Stimulated activated CD8-positive, alpha-beta memory T cell treated with anti-CD3 and anti-CD28 coated beads, Interleukin-15, amount 100 ng/mL, for 4 hours (primary cell): Measurements from ENCODE around the gene NR1H2.

ENCODE experiments used
- DNase-seq, 2 donors: peaks; one replicate each; pipeline ENCODE4 v3.0.0-alpha.2; 2020; ENCODE audit warnings: low read depth in 2 of 2

Gene NR1H2

GRCh38 chr19:50422397-50423278 is 46.4 kb downstream of the NR1H2 start:
- DNase-seq = no peak

DNA sequence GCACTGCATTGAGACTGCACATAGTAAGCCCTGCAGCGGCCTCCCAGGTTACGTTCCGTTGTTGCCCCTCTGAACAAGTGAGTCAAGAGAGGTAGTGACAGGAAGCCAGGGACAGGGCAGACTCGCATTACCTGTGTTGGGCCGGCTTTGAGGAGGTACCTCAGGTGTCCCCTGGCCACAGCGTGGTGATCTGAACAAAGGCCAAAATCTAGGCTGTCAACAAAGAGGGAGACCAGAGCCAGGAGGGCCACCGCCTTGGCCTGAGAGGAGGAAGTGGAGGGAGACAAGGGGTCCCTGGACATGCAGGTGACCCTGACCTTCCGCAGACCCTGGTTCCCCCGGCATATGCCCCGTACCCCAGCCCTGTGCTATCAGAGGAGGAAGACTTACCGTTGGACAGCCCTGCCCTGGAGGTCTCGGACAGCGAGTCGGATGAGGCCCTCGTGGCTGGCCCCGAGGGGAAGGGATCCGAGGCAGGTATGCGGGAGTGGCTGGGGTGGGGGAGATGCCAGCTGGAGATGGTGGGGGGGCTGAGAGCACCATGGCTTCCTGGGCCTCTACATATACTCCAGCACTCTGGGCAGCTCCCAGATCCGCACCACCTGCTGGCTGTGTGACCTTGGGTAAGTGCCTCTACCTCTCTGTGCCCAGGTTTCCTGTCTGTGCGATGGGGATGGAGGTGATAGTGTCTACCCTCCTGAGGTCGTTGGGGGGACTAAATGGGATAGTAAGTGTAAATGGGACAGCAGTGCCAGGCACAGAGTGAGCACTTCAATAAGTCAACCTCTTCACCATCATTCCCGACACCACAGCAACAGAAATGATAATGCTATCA is 47.2 kb downstream of the NR1H2 start:
- DNase-seq = no peak

DNA sequence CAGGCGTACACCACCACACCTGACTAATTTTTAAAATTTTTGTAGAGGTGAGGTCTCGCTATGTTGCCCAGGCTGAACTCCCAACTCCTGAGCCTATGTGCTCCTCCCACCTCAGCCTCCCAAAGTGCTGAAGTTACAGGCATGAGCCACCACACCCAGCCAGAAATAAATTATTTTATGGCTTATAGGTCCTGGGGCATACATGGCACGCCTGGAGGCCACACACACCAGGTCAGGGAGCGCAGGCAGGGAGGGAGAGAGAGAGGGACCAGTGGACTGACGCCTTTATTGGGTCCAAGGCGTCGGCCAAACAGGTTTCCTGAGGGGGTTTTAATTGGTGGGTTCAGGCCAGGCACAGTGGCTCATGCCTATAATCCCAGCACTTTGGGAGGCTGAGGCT is 49.3 kb downstream of the NR1H2 start:
- no peak for DNase-seq

- DNase-seq = no peak
These were observed 51.2 kb downstream of the NR1H2 start for GRCh38 chr19:50427318-50427925.

DNA sequence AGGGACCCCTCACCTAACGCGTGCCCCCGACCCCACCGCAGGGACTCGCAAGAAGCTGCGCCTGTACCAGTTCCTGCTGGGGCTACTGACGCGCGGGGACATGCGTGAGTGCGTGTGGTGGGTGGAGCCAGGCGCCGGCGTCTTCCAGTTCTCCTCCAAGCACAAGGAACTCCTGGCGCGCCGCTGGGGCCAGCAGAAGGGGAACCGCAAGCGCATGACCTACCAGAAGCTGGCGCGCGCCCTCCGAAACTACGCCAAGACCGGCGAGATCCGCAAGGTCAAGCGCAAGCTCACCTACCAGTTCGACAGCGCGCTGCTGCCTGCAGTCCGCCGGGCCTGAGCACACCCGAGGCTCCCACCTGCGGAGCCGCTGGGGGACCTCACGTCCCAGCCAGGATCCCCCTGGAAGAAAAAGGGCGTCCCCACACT is 51.8 kb downstream of the NR1H2 start:
- DNase-seq = no peak

- no peak for DNase-seq
These were observed 52.7 kb downstream of the NR1H2 start for GRCh38 chr19:50428772-50429463.

GRCh38 chr19:50430888-50431342 is 54.7 kb downstream of the NR1H2 start:
- DNase-seq = no peak

DNA sequence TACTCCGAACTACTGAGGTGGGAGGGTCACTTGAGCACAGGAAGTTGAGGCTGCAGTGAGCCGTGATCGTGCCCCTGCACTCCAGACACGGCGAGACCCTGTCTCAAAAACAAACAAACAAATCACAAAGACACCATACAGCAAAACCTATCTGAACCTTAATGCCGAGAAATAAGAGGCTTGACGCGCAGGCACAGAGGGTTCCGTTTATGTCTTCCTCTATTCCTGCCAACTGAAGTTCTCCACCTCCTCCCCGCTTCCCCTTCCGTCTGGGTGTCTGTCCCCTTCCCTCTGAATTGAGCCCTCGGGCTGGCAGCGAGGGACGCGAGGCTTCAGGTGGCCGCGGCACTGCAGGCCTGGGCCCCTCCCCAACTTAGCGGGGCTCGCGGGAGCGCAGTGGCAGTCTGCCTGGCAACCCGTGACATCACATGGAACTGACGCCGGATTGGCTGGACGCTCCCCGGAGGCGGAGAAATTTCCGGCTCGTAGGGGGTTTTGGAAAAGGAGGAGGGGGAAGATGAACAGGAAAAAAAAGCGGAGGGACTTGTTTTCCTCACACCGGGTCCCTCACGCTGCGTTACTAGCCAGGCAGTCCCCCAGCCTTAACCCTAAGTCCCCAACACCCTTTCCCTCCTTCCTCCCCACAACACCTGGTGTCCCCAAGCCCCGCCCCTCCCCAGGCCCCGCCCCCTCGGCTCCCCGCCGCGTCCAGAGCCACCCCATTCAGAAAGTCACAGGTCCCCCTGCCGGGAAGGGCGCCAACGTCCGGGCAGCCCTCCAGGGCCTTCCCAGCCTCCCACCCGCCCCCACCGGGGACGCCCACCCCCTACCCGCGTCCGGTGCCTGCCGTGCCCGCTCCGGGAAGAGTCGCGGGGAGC is 55.3 kb downstream of the NR1H2 start:
- peak; percentile 68 to 73 for DNase-seq

DNA sequence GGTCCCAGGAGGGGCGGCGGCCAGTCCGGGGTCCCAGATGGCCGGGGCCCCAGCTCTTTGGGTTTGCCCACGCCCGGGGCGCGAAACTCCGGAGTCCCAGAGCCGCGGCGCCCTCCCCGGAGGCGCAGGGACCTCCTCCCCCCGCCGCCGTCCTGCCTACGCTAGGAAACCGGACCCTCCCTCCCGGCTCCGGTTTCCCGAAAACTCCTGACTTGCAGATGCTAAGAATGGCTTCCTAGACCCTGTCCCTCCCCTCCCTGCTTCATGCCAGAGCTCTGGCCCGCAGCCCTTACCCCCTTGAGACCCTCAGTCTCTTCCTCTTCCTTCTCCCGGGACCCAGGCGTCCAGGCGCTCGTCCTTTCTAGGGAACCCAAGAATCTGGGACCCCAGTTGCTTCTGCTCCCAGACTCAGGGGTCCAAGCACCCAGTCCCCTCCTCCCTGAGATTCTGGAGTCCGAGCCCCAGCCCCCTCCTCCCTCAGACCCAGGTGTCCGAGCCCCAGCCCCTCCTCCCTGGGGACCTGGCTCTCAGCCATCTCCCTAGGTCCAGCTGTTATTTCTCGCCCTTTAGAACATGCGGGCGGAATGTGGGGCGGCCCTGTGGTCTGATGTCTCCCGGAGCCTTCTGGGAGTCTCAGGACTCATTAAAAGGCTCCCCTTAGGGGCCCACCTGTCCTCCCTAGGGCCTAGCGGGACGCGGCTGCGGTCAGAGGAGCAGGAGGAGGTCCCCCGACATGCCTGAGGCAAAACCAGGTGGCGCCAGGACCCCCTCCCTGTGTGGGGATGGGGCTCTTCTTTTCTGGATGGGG is 56.2 kb downstream of the NR1H2 start, which contains the start of gene MYBPC2:
MYBPC2 (plus strand) TSS at position 672 of the 808 bp plus-strand sequence; CDS start at position 734, 62 bp downstream.
- no peak for DNase-seq
